ENCODE data around the gene PARD3B. TPM values are rescaled to one million over a fixed set of nuclear protein-coding genes. Genes with fewer than 3 reads are reported as not detected.

Gene PARD3B
- total RNA-seq, 1 experiment from 2014 or later: 6.4 TPM

GRCh38 chr2:205539603-205540002, 994.3 kb downstream of the PARD3B start:
- no peaks in the 10 kb centered on the region for H4K20me1 ChIP-seq (ENCODE audit: control insufficient read depth, insufficient read depth, insufficient read length)
- no peak for DNase-seq
- no peak overlapping the region for H3T11ph ChIP-seq (ENCODE audit: low read length)
- no peak overlapping the region for H3K4me2 ChIP-seq (ENCODE audit: insufficient read depth, insufficient read length, low read length)
- no peak overlapping the region for H3K4ac ChIP-seq (ENCODE audit: low read depth, low read length)
- Mint-ChIP-seq H3K36me3 (ENCODE audit: insufficient read depth in 1 of 3, low read depth in 3 of 3) (no peaks in the 10 kb centered on the region), H3K27me3 (ENCODE audit: low read depth) (no peaks in the 10 kb centered on the region), H3K9me3 (no peaks in the 10 kb centered on the region), H3K4me3 (no peak overlapping the region), H3K27ac (peak overlapping the region in 1 of 3 experiments; percentile 44; a peak in 2 of 7 replicates), H3K4me1 (peaks cover 18 to 22% of the 10 kb centered on the region in 2 experiments)
- H3K79me1 ChIP-seq (ENCODE audit: insufficient read depth, low read depth, low read length, poor library complexity, severe bottlenecking): no peaks in the 10 kb centered on the region
- TF ChIP-seq CTCF (conservative IDR thresholded peaks at IDR 0.05): peak; percentile 37; the same call in 1 of the 3 replicates
- H4K8ac ChIP-seq (replicated peaks; ENCODE audit: insufficient read length, low read depth, low read length): no peak overlapping the region
- H3K14ac ChIP-seq (ENCODE audit: insufficient read depth, low read length): no peak overlapping the region
- H4K5ac ChIP-seq (ENCODE audit: insufficient read length, low read depth, low read length): no peak overlapping the region
- no peak overlapping the region for H2BK12ac ChIP-seq (ENCODE audit: insufficient read length, low read depth, low read length)
- H2BK20ac ChIP-seq (ENCODE audit: low read depth, low read length, poor library complexity, severe bottlenecking): no peak overlapping the region
- no peak overlapping the region for H2BK15ac ChIP-seq (ENCODE audit: low read depth, low read length)
- WGBS (ENCODE audit: extremely low coverage, insufficient read length, low lambda C conversion rate): no CpG with 5 or more reads among the region's 5 CpGs
- H3K9ac ChIP-seq (ENCODE audit: extremely low read depth, insufficient read length, low read length): no peak overlapping the region
- H3K56ac ChIP-seq (ENCODE audit: insufficient read length, low read depth, low read length): no peak overlapping the region
- no peak overlapping the region for H3K18ac ChIP-seq (ENCODE audit: insufficient read length, low read depth, low read length)
- no peak overlapping the region for H2AFZ ChIP-seq (ENCODE audit: low read length)
- no peak overlapping the region for H4K91ac ChIP-seq (ENCODE audit: insufficient read length, low read depth, low read length)
- H3K27me3 ChIP-seq (ENCODE audit: insufficient read depth, low read length): no peaks in the 10 kb centered on the region
- no peaks in the 10 kb centered on the region for H3K9me3 ChIP-seq (ENCODE audit: control insufficient read depth, low read depth, low read length)
- H3K23me2 ChIP-seq (ENCODE audit: insufficient read length, low read depth, low read length, poor library complexity, severe bottlenecking): no peaks in the 10 kb centered on the region
- no peak overlapping the region for H3K27ac ChIP-seq (ENCODE audit: insufficient read length, low read depth, low read length)
- no peak overlapping the region for H2AK5ac ChIP-seq (ENCODE audit: insufficient read length, low read length)
- no peaks in the 10 kb centered on the region for H3K4me1 ChIP-seq (ENCODE audit: insufficient read depth, low read length)
- H2BK120ac ChIP-seq (ENCODE audit: low read depth, low read length, poor library complexity, severe bottlenecking): no peak overlapping the region
- no peak overlapping the region for H3K23ac ChIP-seq (ENCODE audit: insufficient read length, low read depth, low read length)
- no peak overlapping the region for H2BK5ac ChIP-seq (ENCODE audit: insufficient read length, low read length)
- no peaks in the 10 kb centered on the region for H3K79me2 ChIP-seq (ENCODE audit: insufficient read depth, low read length)

Measured in H9 (cell line).